ENCODE data around the gene NELFA. TPM values are rescaled to one million over a fixed set of nuclear protein-coding genes. Genes with fewer than 3 reads are reported as not detected.

The NELFA gene
- total and polyA plus RNA-seq, 5 donors from 2014 or later: 20.2 to 50.7 (median 28.0) TPM

Other genes starting within 250 kb of the NELFA start
- gene FGFR3, start 215.7 kb downstream of the NELFA start, total RNA-seq: 0.25 TPM
- not detected for gene FGFR3, start 215.7 kb downstream of the NELFA start, polyA plus RNA-seq
- 41.8 TPM for gene LETM1, start 152.8 kb downstream of the NELFA start, total RNA-seq
- gene LETM1, start 152.8 kb downstream of the NELFA start, polyA plus RNA-seq: 10 to 100 TPM; 10.3 to 13.0 (median 12.3) TPM
- 95.8 TPM for gene NSD2, start 137.6 kb downstream of the NELFA start, total RNA-seq
- 1 to 10 TPM; 5.9 to 7.6 (median 7.0) TPM for gene NSD2, start 137.6 kb downstream of the NELFA start, polyA plus RNA-seq
- 0.15 TPM for gene NAT8L, start 50.4 kb upstream of the NELFA start, total RNA-seq
- gene NAT8L, start 50.4 kb upstream of the NELFA start, polyA plus RNA-seq: under 1 TPM in 1 of 4 donors, not detected in 3; 0.02 TPM
- 140 TPM for gene HAUS3, start 233.1 kb upstream of the NELFA start, total RNA-seq
- 10 to 100 TPM; 27.5 to 29.8 (median 28.4) TPM for gene HAUS3, start 233.1 kb upstream of the NELFA start, polyA plus RNA-seq
- 4.9 TPM for gene POLN, start 233.1 kb upstream of the NELFA start, total RNA-seq
- 1 to 10 TPM in 1 of 4 donors, under 1 TPM in 3; 0.46 to 1.7 (median 0.92) TPM for gene POLN, start 233.1 kb upstream of the NELFA start, polyA plus RNA-seq

Measured in CD4-positive, CD25-positive, alpha-beta regulatory T cell (primary cell).